Transverse colon (tissue), 4 donors: ENCODE results near the gene GLT8D1. TPM values are rescaled to one million over a fixed set of nuclear protein-coding genes. Genes with fewer than 3 reads are reported as not detected.
A peak's percentile ranks its signal among the peaks of the same experiment; 100 is the strongest.

Experiments used
- DNase-seq: peaks from one replicate; pipeline ENCODE4 v3.0.0-alpha.2; 2019
- H3K27ac ChIP-seq, 4 donors: fragments of 200-600 bp; sonication (generic); 2 replicates each; pipeline ENCODE4 v1.5.1; 2016 to 2018; ENCODE audit warnings: inconsistent platforms in 4 of 4
- H3K27me3 ChIP-seq: fragments of 200-600 bp; sonication (generic); 2 replicates; pipeline ENCODE4 v1.5.1; 2017; ENCODE audit warnings: inconsistent platforms
- H3K36me3 ChIP-seq, 4 donors: fragments of 200-600 bp; sonication (generic); 2 replicates each; pipeline ENCODE4 v1.5.1; 2017 to 2019; ENCODE audit warnings: inconsistent platforms in 4 of 4
- H3K4me1 ChIP-seq, 4 donors: fragments of 200-600 bp; sonication (generic); 2 replicates each; pipeline ENCODE4 v1.5.1; 2017 to 2020; ENCODE audit warnings: inconsistent platforms in 4 of 4
- H3K4me3 ChIP-seq, 4 donors: fragments of 200-600 bp; sonication (generic); 1 replicate in 1 of 4; 2 replicates in 3 of 4; pipeline versions ENCODE4 v1.5.1 to v1.6.1; 2017 to 2019; ENCODE audit warnings: inconsistent platforms in 4 of 4
- H3K9me3 ChIP-seq, 2 donors: fragments of 200-600 bp; sonication (generic); 2 replicates each; pipeline ENCODE4 v1.5.1; 2017 to 2019; ENCODE audit warnings: inconsistent platforms in 2 of 2
- CTCF ChIP-seq, 5 experiments: fragments of 200-600 bp in 3 of 5; fragments of 450-650 bp in 2 of 5; sonication (generic) in 3 of 5; IDR thresholded peaks; 1 replicate in 2 of 5; 2 replicates in 3 of 5; pipeline ENCODE4 v1.5.1; 2016 to 2017; ENCODE audit warnings: antibody characterized with exemption in 5 of 5, inconsistent platforms in 3 of 5, mild to moderate bottlenecking in 2 of 5, moderate library complexity in 1 of 5
- EP300 ChIP-seq: sonication (generic); formaldehyde crosslinking; IDR thresholded peaks from one replicate; pipeline ENCODE4 v1.6.1; 2017; ENCODE audit warnings: antibody characterized with exemption, low read depth
- POLR2A ChIP-seq: fragments of 450-650 bp; IDR thresholded peaks from one replicate; pipeline ENCODE4 v1.6.1; 2016; ENCODE audit warnings: antibody characterized with exemption, mild to moderate bottlenecking, moderate library complexity
- POLR2AphosphoS5 ChIP-seq, 3 donors: sonication (generic); formaldehyde crosslinking; IDR thresholded peaks; one replicate each; pipeline ENCODE4 v1.6.1; 2016; ENCODE audit warnings: antibody characterized with exemption in 3 of 3
- WGBS, 2 donors: methylation state at CpG; one replicate each; pipeline ENCODE4 v1.1.5; 2018; ENCODE audit warnings: low coverage in 1 of 2; 5-methylcytosine and 5-hydroxymethylcytosine counted together
- in situ Hi-C, 4 donors: fragments of 200-750 bp; cut with MboI; loops; one replicate each; pipeline versions ENCODE4 v1.15.0 to v1.15.1; 2017; ENCODE audit warnings: low sequenced_read_pairs in 3 of 4, low pct_ligation_motif_present in 1 of 4, low pct_unique_long_range_greater_than_20kb in 1 of 4
- intact Hi-C: fragments of 100-400 bp; cut with DNase I; formaldehyde crosslinking; loops from one replicate; pipeline ENCODE4 v1.15.1; 2023; ENCODE audit warnings: low total_unique reads
- total RNA-seq, 4 donors: library from RNA; depleted of rRNA; stranded (reverse); fragments of >200 nt; gene quantifications; one replicate each; pipeline ENCODE4 v1.1.0, GENCODE V29; 2016

The GLT8D1 gene
- total RNA-seq, 4 donors from 2014 or later, result 34.3 to 52.6 (median 37.2) TPM; not detected in 1

GRCh38 chr3:52681596-52681995 is 24.0 kb downstream of the GLT8D1 start:
- WGBS, 2 donors, result 68 to 69% methylated on average over 3 of the region's 3 CpGs
- Histone ChIP-seq H3K4me3 (no peak overlapping the region), H3K27me3 (no peaks in the 10 kb centered on the region), H3K36me3 (peaks cover 0 to 30% (median 14%) of the 10 kb centered on the region in 4 donors), H3K9me3 (no peaks in the 10 kb centered on the region), H3K27ac (peak overlapping the region in 3 of 4 donors; percentile 17 to 39 (median 24)), H3K4me1 (peaks cover under 1 to 48% (median 22%) of the 10 kb centered on the region in 4 donors)
- DNase-seq, result no peak
- in situ Hi-C loops, result no loop called here
- intact Hi-C loops, result no loop called here
- TF ChIP-seq EP300 (no peak), POLR2AphosphoS5 (IDR thresholded peaks at IDR 0.05) (no peak), CTCF (IDR thresholded peaks at IDR 0.05) (no peak)

GRCh38 chr3:52679811-52680210 is 25.8 kb downstream of the GLT8D1 start:
- intact Hi-C loops, result no loop called here
- H3K9me3 ChIP-seq, result no peaks in the 10 kb centered on the region
- H3K27me3 ChIP-seq, result no peaks in the 10 kb centered on the region
- no peak overlapping the region for H3K27ac ChIP-seq
- in situ Hi-C loops, result no loop called here
- DNase-seq, result no peak
- H3K36me3 ChIP-seq, result peaks cover 0 to 43% (median 20%) of the 10 kb centered on the region in 4 donors
- peaks cover 0 to 42% (median 16%) of the 10 kb centered on the region in 4 donors for H3K4me1 ChIP-seq
- TF ChIP-seq CTCF (IDR thresholded peaks at IDR 0.05) (no peak), POLR2A (no peak), EP300 (no peak), POLR2AphosphoS5 (IDR thresholded peaks at IDR 0.05) (no peak)
- H3K4me3 ChIP-seq, result no peak overlapping the region
- WGBS, 2 donors, result 43 to 54% methylated on average over 1 of the region's 1 CpG

GRCh38 chr3:52679199-52679538 is 26.4 kb downstream of the GLT8D1 start:
- H3K27me3 ChIP-seq, result no peaks in the 10 kb centered on the region

More at GRCh38 chr3:52679199-52679538, 26.4 kb downstream of the GLT8D1 start:
- TF ChIP-seq POLR2AphosphoS5 (IDR thresholded peaks at IDR 0.05), result no peak
- TF ChIP-seq CTCF (IDR thresholded peaks at IDR 0.05), result no peak
- no peak for TF ChIP-seq EP300
- TF ChIP-seq POLR2A, result no peak
- peaks cover 0 to 36% (median 10%) of the 10 kb centered on the region in 4 donors for H3K4me1 ChIP-seq
- H3K36me3 ChIP-seq, result peaks cover 0 to 43% (median 21%) of the 10 kb centered on the region in 4 donors
- no peak overlapping the region for H3K27ac ChIP-seq
- H3K4me3 ChIP-seq, result no peak overlapping the region
- no peaks in the 10 kb centered on the region for H3K9me3 ChIP-seq
- 87 to 95% methylated on average over 3 of the region's 3 CpGs for WGBS, 2 donors
- intact Hi-C loops, result no loop called here
- in situ Hi-C loops, result no loop called here
- DNase-seq, result no peak
